CD8-positive, alpha-beta memory T cell (primary cell): ENCODE measurements around the gene CHORDC1. TPM values are rescaled to one million over a fixed set of nuclear protein-coding genes. Genes with fewer than 3 reads are reported as not detected.
"Not testable (repeated sequence)": the region's sequence is repeated elsewhere in the genome, so short reads cannot be mapped to it uniquely, and the experiment has no call there.

ENCODE experiments used
- CTCF ChIA-PET: fragments of 350-600 bp; sonication (Branson Sonifier 250); formaldehyde crosslinking; loops from one replicate; lab custom pipeline; 2021; ENCODE audit warnings: antibody characterized with exemption; lab: Charles Lee
- POLR2A ChIA-PET: fragments of 350-600 bp; sonication (Branson Sonifier 250); formaldehyde crosslinking; loops from one replicate; lab custom pipeline; 2021; ENCODE audit warnings: antibody characterized with exemption; lab: Charles Lee
- DNase-seq, 5 donors: peaks; one replicate each; pipeline versions ENCODE4 v3.0.0 to v3.0.0-alpha.2; 2020 to 2022; ENCODE audit warnings: mixed read lengths in 1 of 5
- H3K27ac ChIP-seq: one replicate; pipeline ENCODE4 v1.7.0; 2013; ENCODE audit warnings: low read depth, mild to moderate bottlenecking, low read length, moderate library complexity
- H3K27me3 ChIP-seq: 2 replicates; pipeline ENCODE4 v1.7.0; 2013; ENCODE audit warnings: low read length, mild to moderate bottlenecking; ENCODE audit not compliant: insufficient read depth, poor library complexity, severe bottlenecking
- H3K36me3 ChIP-seq: 2 replicates; pipeline ENCODE4 v1.7.0; 2013; ENCODE audit warnings: mild to moderate bottlenecking, low read length, moderate library complexity; ENCODE audit not compliant: insufficient read depth
- H3K4me1 ChIP-seq: 2 replicates; pipeline ENCODE4 v1.7.0; 2013; ENCODE audit warnings: mild to moderate bottlenecking, low read length, moderate library complexity; ENCODE audit not compliant: insufficient read depth
- H3K4me3 ChIP-seq: 2 replicates; pipeline ENCODE4 v1.7.0; 2013; ENCODE audit warnings: mild to moderate bottlenecking, low read length
- H3K9me3 ChIP-seq: 2 replicates; pipeline ENCODE4 v1.7.0; 2013; ENCODE audit warnings: mild to moderate bottlenecking, low read length
- H3K27ac Mint-ChIP-seq, 8 donors: one replicate each; pipeline ENCODE4 v1.8.0; 2020 to 2021; ENCODE audit warnings: mixed read lengths in 8 of 8, mild to moderate bottlenecking in 6 of 8, inconsistent platforms in 3 of 8, moderate library complexity in 3 of 8
- H3K27me3 Mint-ChIP-seq, 2 donors: one replicate each; pipeline ENCODE4 v1.8.0; 2020 to 2021; ENCODE audit warnings: mixed read lengths in 2 of 2, mild to moderate bottlenecking in 1 of 2, moderate library complexity in 1 of 2
- H3K36me3 Mint-ChIP-seq, 3 donors: one replicate each; pipeline ENCODE4 v1.8.0; 2020 to 2021; ENCODE audit warnings: mixed read lengths in 3 of 3, inconsistent platforms in 1 of 3, mild to moderate bottlenecking in 1 of 3
- H3K4me1 Mint-ChIP-seq, 3 donors: one replicate each; pipeline ENCODE4 v1.8.0; 2020 to 2021; ENCODE audit warnings: mixed read lengths in 3 of 3, inconsistent platforms in 1 of 3, mild to moderate bottlenecking in 1 of 3
- H3K4me3 Mint-ChIP-seq, 7 donors: one replicate each; pipeline ENCODE4 v1.8.0; 2020 to 2021; ENCODE audit warnings: mixed read lengths in 7 of 7, mild to moderate bottlenecking in 6 of 7, moderate library complexity in 4 of 7, inconsistent platforms in 2 of 7
- H3K9me3 Mint-ChIP-seq, 5 donors: one replicate each; pipeline ENCODE4 v1.8.0; 2020 to 2022; ENCODE audit warnings: mixed read lengths in 5 of 5, mild to moderate bottlenecking in 3 of 5, moderate library complexity in 2 of 5, inconsistent platforms in 1 of 5
- polyA plus RNA-seq: library from polyadenylated mRNA; unstranded; fragments of 300-500 nt; fragmentation: Illumina TruSeq; gene quantifications from one replicate; pipeline ENCODE4 v1.2.3, GENCODE V29; 2021
- total RNA-seq, 2 experiments: library from RNA; stranded (reverse); gene quantifications; one replicate each; pipeline ENCODE4 v1.2.3, GENCODE V29; 2021

The CHORDC1 gene
- total and polyA plus RNA-seq, 3 experiments from 2014 or later = 31.9 to 121 (median 115) TPM

- CTCF ChIA-PET = no interaction called here
- H3K36me3 Mint-ChIP-seq = peaks cover 5 to 78% (median 26%) of the 10 kb centered on the region in 3 donors
- peaks cover 24% of the 10 kb centered on the region for H3K36me3 ChIP-seq
These were observed 14.0 kb downstream of the CHORDC1 start for GRCh38 chr11:90208857-90209256.

GRCh38 chr11:90207992-90208391 is 14.9 kb downstream of the CHORDC1 start:
- H3K27me3 ChIP-seq, POLR2A ChIA-PET, H3K27me3 Mint-ChIP-seq, H3K27ac ChIP-seq, H3K4me3 Mint-ChIP-seq, H3K4me1 ChIP-seq, H3K9me3 ChIP-seq, H3K9me3 Mint-ChIP-seq, H3K4me3 ChIP-seq, DNase-seq, CTCF ChIA-PET: not testable (repeated sequence)
- Mint-ChIP-seq H3K27ac (peak overlapping the region in 1 of 8 donors; percentile 87), H3K4me1 (peaks cover 19 to 38% (median 29%) of the 10 kb centered on the region in 3 donors), H3K36me3 (peaks cover 4 to 77% (median 20%) of the 10 kb centered on the region in 3 donors)
- H3K36me3 ChIP-seq = peaks cover 20% of the 10 kb centered on the region

More at GRCh38 chr11:90208857-90209256, 14.0 kb downstream of the CHORDC1 start:
- H3K4me3 ChIP-seq = no peak overlapping the region
- POLR2A ChIA-PET = no interaction called here
- H3K4me1 ChIP-seq = no peaks in the 10 kb centered on the region
- peaks cover 24 to 46% (median 38%) of the 10 kb centered on the region in 3 donors for H3K4me1 Mint-ChIP-seq
- no peak overlapping the region for H3K4me3 Mint-ChIP-seq
- no peaks in the 10 kb centered on the region for H3K9me3 ChIP-seq
- no peaks in the 10 kb centered on the region for H3K27me3 ChIP-seq
- H3K9me3 Mint-ChIP-seq = no peaks in the 10 kb centered on the region
- peak overlapping the region; percentile 0 to 76 (median 4) for H3K27ac Mint-ChIP-seq
- no peak overlapping the region for H3K27ac ChIP-seq
- H3K27me3 Mint-ChIP-seq = no peaks in the 10 kb centered on the region
- DNase-seq = no peak

- Histone ChIP-seq H3K27ac (no peak overlapping the region), H3K9me3 (no peaks in the 10 kb centered on the region), H3K27me3 (no peaks in the 10 kb centered on the region), H3K4me3 (no peak overlapping the region), H3K36me3 (peaks cover 12% of the 10 kb centered on the region), H3K4me1 (peaks cover 4% of the 10 kb centered on the region)
- Mint-ChIP-seq H3K27me3 (no peaks in the 10 kb centered on the region), H3K4me1 (peaks cover 19 to 36% (median 23%) of the 10 kb centered on the region in 3 donors), H3K4me3 (no peak overlapping the region), H3K27ac (peak overlapping the region in 6 of 8 donors; percentile 11 to 86 (median 58)), H3K9me3 (no peaks in the 10 kb centered on the region), H3K36me3 (peaks cover 4 to 74% (median 17%) of the 10 kb centered on the region in 3 donors)
- DNase-seq = peak in 2 of 5 donors; percentile 34 to 48
- CTCF ChIA-PET = interaction anchor here (1.0 to 2.0 kb wide), 10 partner anchors 12 to 255 kb away, joined by 3 to 11 read pairs (median 4); no protein-coding TSS in a partner anchor
- POLR2A ChIA-PET = no interaction called here
These were observed 17.8 kb downstream of the CHORDC1 start for GRCh38 chr11:90204832-90205646.

- POLR2A ChIA-PET = no interaction called here
- Histone ChIP-seq H3K27me3 (no peaks in the 10 kb centered on the region), H3K36me3 (peaks cover 9% of the 10 kb centered on the region), H3K4me1 (peaks cover 4% of the 10 kb centered on the region), H3K4me3 (no peak overlapping the region), H3K27ac (no peak overlapping the region), H3K9me3 (no peaks in the 10 kb centered on the region)
- no peak overlapping the region for H3K4me3 Mint-ChIP-seq
- no peaks in the 10 kb centered on the region for H3K9me3 Mint-ChIP-seq
- DNase-seq = no peak
- H3K4me1 Mint-ChIP-seq = peaks cover 16 to 30% (median 18%) of the 10 kb centered on the region in 3 donors
- CTCF ChIA-PET = interaction anchor here (1.0 to 2.0 kb wide), 10 partner anchors 11 to 256 kb away, joined by 3 to 11 read pairs (median 4); no protein-coding TSS in a partner anchor
- peaks cover 4 to 69% (median 14%) of the 10 kb centered on the region in 3 donors for H3K36me3 Mint-ChIP-seq
- peak overlapping the region in 1 of 8 donors; percentile 86 for H3K27ac Mint-ChIP-seq
- no peaks in the 10 kb centered on the region for H3K27me3 Mint-ChIP-seq
These were observed 18.4 kb downstream of the CHORDC1 start for GRCh38 chr11:90204407-90204806.

- ChIA-PET CTCF (no interaction called here), POLR2A (no interaction called here)
- Histone ChIP-seq H3K9me3 (no peaks in the 10 kb centered on the region), H3K27ac (no peak overlapping the region), H3K27me3 (no peaks in the 10 kb centered on the region), H3K4me1 (peaks cover 4% of the 10 kb centered on the region), H3K4me3 (no peak overlapping the region), H3K36me3 (peaks cover 9% of the 10 kb centered on the region)
- H3K27me3 Mint-ChIP-seq = no peaks in the 10 kb centered on the region
- H3K9me3 Mint-ChIP-seq = no peaks in the 10 kb centered on the region
- DNase-seq = peak in 1 of 5 donors; percentile 21
- peaks cover 4 to 65% (median 10%) of the 10 kb centered on the region in 3 donors for H3K36me3 Mint-ChIP-seq
- peaks cover 12 to 17% (median 16%) of the 10 kb centered on the region in 3 donors for H3K4me1 Mint-ChIP-seq
- H3K27ac Mint-ChIP-seq = peak overlapping the region in 6 of 8 donors; percentile 0 to 78 (median 25)
- H3K4me3 Mint-ChIP-seq = no peak overlapping the region
These were observed 20.5 kb downstream of the CHORDC1 start for GRCh38 chr11:90202342-90202741.

- H3K36me3 Mint-ChIP-seq = peaks cover 0 to 30% (median 8%) of the 10 kb centered on the region in 3 donors
- Histone ChIP-seq H3K9me3 (no peaks in the 10 kb centered on the region), H3K27me3 (no peaks in the 10 kb centered on the region), H3K4me1 (no peaks in the 10 kb centered on the region), H3K4me3 (no peak overlapping the region), H3K27ac (no peak overlapping the region), H3K36me3 (no peaks in the 10 kb centered on the region)
- peaks cover 2 to 6% (median 5%) of the 10 kb centered on the region in 3 donors for H3K4me1 Mint-ChIP-seq
- ChIA-PET POLR2A (no interaction called here), CTCF (interaction anchor here (1.4 kb wide), 1 partner anchor 12 kb away, joined by 3 read pairs; no protein-coding TSS in a partner anchor)
- peak overlapping the region in 4 of 8 donors; percentile 3 to 48 (median 25) for H3K27ac Mint-ChIP-seq
- H3K4me3 Mint-ChIP-seq = no peak overlapping the region
- H3K27me3 Mint-ChIP-seq = no peaks in the 10 kb centered on the region
- no peak for DNase-seq
- no peaks in the 10 kb centered on the region for H3K9me3 Mint-ChIP-seq
These were observed 25.5 kb downstream of the CHORDC1 start for GRCh38 chr11:90197377-90197776.

- Mint-ChIP-seq H3K4me3 (no peak overlapping the region), H3K4me1 (peaks cover 0 to 4% (median 0%) of the 10 kb centered on the region in 3 donors), H3K27me3 (no peaks in the 10 kb centered on the region), H3K36me3 (peaks cover 0 to 6% (median 5%) of the 10 kb centered on the region in 3 donors), H3K27ac (peak overlapping the region in 3 of 8 donors; percentile 6 to 47 (median 23)), H3K9me3 (no peaks in the 10 kb centered on the region)
- no peaks in the 10 kb centered on the region for H3K27me3 ChIP-seq
- no peaks in the 10 kb centered on the region for H3K36me3 ChIP-seq
- no peaks in the 10 kb centered on the region for H3K4me1 ChIP-seq
- H3K27ac ChIP-seq = no peak overlapping the region
- ChIA-PET POLR2A (no interaction called here), CTCF (interaction anchor here (1.0 kb wide), 1 partner anchor 12 kb away, joined by 5 read pairs; no protein-coding TSS in a partner anchor)
- no peaks in the 10 kb centered on the region for H3K9me3 ChIP-seq
- no peak overlapping the region for H3K4me3 ChIP-seq
- DNase-seq = no peak
These were observed 29.8 kb downstream of the CHORDC1 start for GRCh38 chr11:90192869-90193582.
